ENCODE data around the gene NARF. TPM values are rescaled to one million over a fixed set of nuclear protein-coding genes. Genes with fewer than 3 reads are reported as not detected.
A peak's percentile ranks its signal among the peaks of the same experiment; 100 is the strongest.
"Not testable (repeated sequence)": the region's sequence is repeated elsewhere in the genome, so short reads cannot be mapped to it uniquely, and the experiment has no call there.

Gene NARF
- total RNA-seq, 1 donor from 2014 or later: 55.4 TPM

GRCh38 chr17:82529914-82530300 is 71.4 kb downstream of the NARF start:
- no peak for DNase-seq (ENCODE audit: low read depth)

DNA sequence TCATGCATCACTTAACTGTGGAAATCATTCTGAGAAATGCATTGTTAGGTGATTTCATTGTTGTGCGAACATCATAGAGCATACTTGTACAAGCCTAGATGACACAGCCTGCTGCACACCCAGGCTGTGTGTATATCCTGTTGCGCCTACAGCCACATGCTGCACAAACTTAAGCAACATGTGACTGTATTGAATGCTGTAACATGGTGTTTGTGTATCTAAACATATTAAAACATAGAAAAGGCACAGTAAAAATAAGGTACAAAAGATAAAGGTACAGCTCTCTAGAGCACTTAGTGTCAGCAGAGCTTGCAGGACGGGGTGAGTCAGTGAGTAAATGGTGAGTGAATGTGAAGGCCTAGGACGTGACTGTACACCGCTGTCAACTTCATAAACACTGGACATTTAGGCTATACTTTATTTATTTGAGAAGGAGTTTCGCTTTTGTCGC is 72.9 kb downstream of the NARF start:
- no peak for DNase-seq (ENCODE audit: low read depth)

GRCh38 chr17:82534401-82534812 is 75.9 kb downstream of the NARF start:
- no peak for DNase-seq (ENCODE audit: low read depth)

GRCh38 chr17:82536512-82537201 is 78.1 kb downstream of the NARF start:
- peak; percentile 54 for DNase-seq (ENCODE audit: low read depth)

DNA sequence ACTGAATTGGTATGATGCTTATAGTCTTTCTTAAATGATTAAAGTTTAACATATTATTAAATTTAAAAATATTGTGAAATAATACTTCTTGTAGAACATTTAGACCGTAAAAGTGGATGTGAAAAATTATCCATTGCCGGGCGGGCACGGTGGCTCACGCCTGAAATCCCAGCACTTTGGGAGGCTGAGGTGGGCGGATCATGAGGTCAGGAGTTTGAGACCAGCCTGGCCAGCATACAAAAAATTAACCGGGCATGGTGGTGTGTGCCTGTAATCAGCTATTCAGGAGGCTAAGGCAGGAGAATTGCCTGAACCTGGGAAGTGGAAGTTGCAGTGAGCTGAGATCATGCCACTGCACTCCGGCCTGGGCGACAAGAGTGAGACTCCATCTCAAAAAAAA is 78.7 kb downstream of the NARF start:
- not testable (repeated sequence) for DNase-seq (ENCODE audit: low read depth)

GRCh38 chr17:82539076-82539475 is 80.5 kb downstream of the NARF start:
- not testable (repeated sequence) for DNase-seq (ENCODE audit: low read depth)

Other genes starting within 250 kb of the NARF start
- 7.9 and 11.3 TPM in 2 replicates for gene CCDC57, start 245.9 kb upstream of the NARF start, total RNA-seq
- gene SLC16A3, start 229.7 kb upstream of the NARF start, total RNA-seq: 94.9 and 164 TPM in 2 replicates
- 29.0 and 37.1 TPM in 2 replicates for gene CSNK1D, start 185.0 kb upstream of the NARF start, total RNA-seq
- gene CD7, start 141.1 kb upstream of the NARF start, total RNA-seq: 1.4 TPM in 1 of 2 replicates, not detected in the other
- 65.8 and 76.1 TPM in 2 replicates for gene SECTM1, start 125.0 kb upstream of the NARF start, total RNA-seq
- gene TEX19, start 99.5 kb upstream of the NARF start, total RNA-seq: 0.80 and 1.1 TPM in 2 replicates
- 29.1 and 60.3 TPM in 2 replicates for gene UTS2R, start 87.0 kb upstream of the NARF start, total RNA-seq
- 30.2 and 41.8 TPM in 2 replicates for gene HEXD, start 40.4 kb upstream of the NARF start, total RNA-seq
- 37.4 and 53.4 TPM in 2 replicates for gene OGFOD3, start 40.2 kb upstream of the NARF start, total RNA-seq
- 59.0 and 62.2 TPM in 2 replicates for gene CYBC1, start 8.0 kb upstream of the NARF start, total RNA-seq
- 34.8 and 53.8 TPM in 2 replicates for gene FOXK2, start 61.0 kb downstream of the NARF start, total RNA-seq
- gene WDR45B, start 189.7 kb downstream of the NARF start, total RNA-seq: 88.2 and 97.7 TPM in 2 replicates
- gene RAB40B, start 240.0 kb downstream of the NARF start, total RNA-seq: 26.6 and 45.5 TPM in 2 replicates